Activated CD8-positive, alpha-beta memory T cell treated with anti-CD3 and anti-CD28 coated beads, Interleukin-2, amount 10 ng/mL, durations not matched to agents 7 days and 5 days (primary cell): Measurements from ENCODE around the gene PDZK1IP1. TPM values are rescaled to one million over a fixed set of nuclear protein-coding genes. Genes with fewer than 3 reads are reported as not detected.

Experiments used
- ATAC-seq: fragments of 150-1000 bp; cut with Tn5 transposase; one replicate; pipeline ENCODE4 v1.10.0; 2021; ENCODE audit warnings: moderate library complexity
- CTCF ChIA-PET: fragments of 350-600 bp; sonication (Branson Sonifier 250); formaldehyde crosslinking; loops from one replicate; lab custom pipeline; 2021; ENCODE audit warnings: antibody characterized with exemption; lab: Charles Lee
- DNase-seq: peaks from one replicate; pipeline ENCODE4 v3.0.0-alpha.2; 2020
- H3K27ac Mint-ChIP-seq: one replicate; pipeline ENCODE4 v1.8.0; 2021; ENCODE audit warnings: mild to moderate bottlenecking, mixed read lengths
- H3K27me3 Mint-ChIP-seq: one replicate; pipeline ENCODE4 v1.8.0; 2021; ENCODE audit warnings: mixed read lengths
- H3K36me3 Mint-ChIP-seq: one replicate; pipeline ENCODE4 v1.8.0; 2021; ENCODE audit warnings: mild to moderate bottlenecking, mixed read lengths
- H3K4me1 Mint-ChIP-seq: one replicate; pipeline ENCODE4 v1.8.0; 2021; ENCODE audit warnings: mixed read lengths
- H3K4me3 Mint-ChIP-seq: one replicate; pipeline ENCODE4 v1.8.0; 2021; ENCODE audit warnings: mild to moderate bottlenecking, moderate library complexity, mixed read lengths
- H3K9me3 Mint-ChIP-seq: one replicate; pipeline ENCODE4 v1.8.0; 2022; ENCODE audit warnings: low read depth, mixed read lengths
- total RNA-seq, 2 experiments: library from RNA; stranded (reverse); gene quantifications; one replicate each; pipeline ENCODE4 v1.2.3, GENCODE V29; 2021

Gene PDZK1IP1
- total RNA-seq, result not detected

GRCh38 chr1:47189844-47190508 lies at the start of gene PDZK1IP1:
TSS of gene PDZK1IP1 (minus strand) at chr1:47190036. CDS start at chr1:47189932, 104 bp downstream.
- H3K36me3 Mint-ChIP-seq, result no peaks in the 10 kb centered on the region
- H3K4me3 Mint-ChIP-seq, result no peak within 1 kb of the TSS
- CTCF ChIA-PET, result interaction anchor here (0.7 to 6.6 kb wide), 4 partner anchors 9 to 536 kb away, joined by 3 to 107 read pairs (median 30); no protein-coding TSS in a partner anchor
- H3K4me1 Mint-ChIP-seq, result no peaks in the 10 kb centered on the region
- no peaks in the 10 kb centered on the region for H3K9me3 Mint-ChIP-seq
- peak; percentile 36 for DNase-seq
- no peak for ATAC-seq
- H3K27ac Mint-ChIP-seq, result no peak within 1 kb of the TSS
- H3K27me3 Mint-ChIP-seq, result peaks cover 5% of the 10 kb centered on the region

DNA sequence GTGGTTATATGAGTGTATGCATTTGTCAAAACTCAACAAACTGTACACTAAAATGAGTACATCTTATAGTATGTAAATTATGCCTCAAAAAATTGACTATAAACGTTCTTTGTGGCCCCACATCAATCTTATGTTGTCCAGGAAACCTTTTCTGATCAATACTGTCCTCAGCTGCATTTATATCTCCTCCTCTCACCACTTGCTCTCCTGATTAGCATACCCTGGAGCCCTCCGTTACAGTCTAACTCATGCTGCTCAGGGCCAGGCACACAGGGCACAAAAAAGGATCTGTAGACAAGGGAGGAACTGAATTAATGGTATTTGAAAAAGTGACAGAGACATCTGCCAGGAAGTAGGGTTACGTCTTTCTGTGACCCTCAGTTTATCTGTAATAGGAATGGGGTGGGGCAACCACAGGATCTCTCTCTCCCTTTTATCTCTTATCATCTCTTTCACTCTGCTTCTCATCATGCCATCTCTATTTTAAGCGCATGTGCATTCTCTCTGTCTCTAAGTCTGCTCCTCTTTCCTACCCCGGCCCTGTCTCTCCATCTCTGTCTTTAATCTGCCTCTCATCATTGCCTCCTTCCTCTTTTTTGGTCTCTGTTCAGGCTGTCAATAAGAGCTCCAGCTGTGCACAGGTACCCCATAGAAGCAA lies 49.2 kb upstream of the PDZK1IP1 start:
- H3K9me3 Mint-ChIP-seq, result no peaks in the 10 kb centered on the region
- H3K4me3 Mint-ChIP-seq, result no peak overlapping the region
- H3K36me3 Mint-ChIP-seq, result no peaks in the 10 kb centered on the region
- ATAC-seq, result peak; percentile 33
- H3K27ac Mint-ChIP-seq, result no peak overlapping the region
- H3K4me1 Mint-ChIP-seq, result peaks cover 13% of the 10 kb centered on the region
- CTCF ChIA-PET, result interaction anchor here (0.6 to 1.8 kb wide), 4 partner anchors 22 to 199 kb away, joined by 4 to 5 read pairs (median 4); partner anchors contain the start of gene FOXD2
- H3K27me3 Mint-ChIP-seq, result peaks cover 61% of the 10 kb centered on the region
- DNase-seq, result no peak

DNA sequence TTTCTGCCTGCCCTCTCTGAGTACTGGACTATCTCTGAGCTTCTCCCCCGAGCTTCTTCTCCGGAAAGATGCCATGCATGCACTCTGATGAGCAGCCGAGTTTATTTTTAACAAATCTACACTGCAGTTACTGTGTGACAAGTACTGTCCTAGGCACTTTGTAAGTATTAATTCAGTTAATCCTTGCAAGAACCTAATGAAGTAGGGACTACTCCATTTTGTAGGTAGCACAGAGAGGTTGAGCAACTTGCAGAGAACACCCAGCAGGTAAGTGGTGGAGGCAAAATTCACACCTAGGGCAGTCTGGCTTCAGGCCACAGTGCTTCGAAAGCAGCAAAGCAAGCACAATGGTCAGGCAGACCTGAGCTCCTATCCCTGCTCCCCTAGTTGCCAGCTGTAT lies 46.0 kb upstream of the PDZK1IP1 start:
- no peaks in the 10 kb centered on the region for H3K9me3 Mint-ChIP-seq
- H3K27me3 Mint-ChIP-seq, result peaks cover 72% of the 10 kb centered on the region
- H3K4me3 Mint-ChIP-seq, result no peak overlapping the region
- DNase-seq (no peak), ATAC-seq (no peak)
- peaks cover 21% of the 10 kb centered on the region for H3K4me1 Mint-ChIP-seq
- no peak overlapping the region for H3K27ac Mint-ChIP-seq
- H3K36me3 Mint-ChIP-seq, result no peaks in the 10 kb centered on the region
- CTCF ChIA-PET, result interaction anchor here (1.2 to 2.5 kb wide), 3 partner anchors 9 to 201 kb away, joined by 4 to 9 read pairs (median 4); partner anchors contain the start of gene FOXD2

DNA sequence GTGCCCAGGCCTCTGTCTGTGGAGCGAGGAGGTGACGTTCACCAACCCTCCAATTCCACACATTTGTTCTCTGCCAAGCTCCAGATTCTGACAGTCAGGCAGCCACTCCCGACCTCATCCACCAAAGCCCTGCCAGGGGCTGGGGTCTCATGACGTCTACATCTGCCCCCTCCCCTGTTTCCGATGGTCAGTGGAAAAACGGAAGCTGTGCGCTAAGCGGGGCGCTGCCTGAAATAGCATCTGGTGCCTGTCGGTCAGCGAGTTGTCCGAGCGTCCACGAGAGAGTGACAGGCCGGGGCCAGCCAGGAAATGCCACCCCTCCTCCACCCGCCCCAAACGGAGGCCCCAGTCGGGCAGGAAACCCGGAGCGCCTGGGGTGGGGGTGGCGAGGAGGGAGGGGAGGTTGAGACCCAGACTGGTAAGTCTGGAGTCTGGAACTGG lies 45.4 kb upstream of the PDZK1IP1 start:
- peaks cover 23% of the 10 kb centered on the region for H3K4me1 Mint-ChIP-seq
- CTCF ChIA-PET, result interaction anchor here (1.2 to 1.3 kb wide), 2 partner anchors 8 to 202 kb away, joined by 4 read pairs; partner anchors contain the start of gene FOXD2
- peaks cover 78% of the 10 kb centered on the region for H3K27me3 Mint-ChIP-seq
- no peak overlapping the region for H3K4me3 Mint-ChIP-seq
- no peak for DNase-seq
- ATAC-seq, result no peak
- H3K27ac Mint-ChIP-seq, result no peak overlapping the region
- H3K36me3 Mint-ChIP-seq, result no peaks in the 10 kb centered on the region
- H3K9me3 Mint-ChIP-seq, result no peaks in the 10 kb centered on the region

- DNase-seq, result no peak
- CTCF ChIA-PET, result no interaction called here
- peaks cover 87% of the 10 kb centered on the region for H3K27me3 Mint-ChIP-seq
- H3K4me1 Mint-ChIP-seq, result peaks cover 15% of the 10 kb centered on the region
- H3K4me3 Mint-ChIP-seq, result no peak overlapping the region
- no peak for ATAC-seq
- no peaks in the 10 kb centered on the region for H3K36me3 Mint-ChIP-seq
- no peak overlapping the region for H3K27ac Mint-ChIP-seq
- H3K9me3 Mint-ChIP-seq, result no peaks in the 10 kb centered on the region
These were observed 43.4 kb upstream of the PDZK1IP1 start for GRCh38 chr1:47233186-47233585.

GRCh38 chr1:47232187-47232874 lies 42.5 kb upstream of the PDZK1IP1 start, which contains the start of gene TAL1:
TSS of gene TAL1 (minus strand) at chr1:47232225. CDS start at chr1:47225888, 6,337 bp downstream.
- peaks cover 90% of the 10 kb centered on the region for H3K27me3 Mint-ChIP-seq
- ATAC-seq, result peak; percentile 18
- no peaks in the 10 kb centered on the region for H3K9me3 Mint-ChIP-seq
- CTCF ChIA-PET, result no interaction called here
- no peak for DNase-seq
- peaks cover 15% of the 10 kb centered on the region for H3K4me1 Mint-ChIP-seq
- peak within 1 kb of the TSS; percentile 6 for H3K27ac Mint-ChIP-seq
- H3K36me3 Mint-ChIP-seq, result no peaks in the 10 kb centered on the region
- H3K4me3 Mint-ChIP-seq, result peak within 1 kb of the TSS; percentile 49

GRCh38 chr1:47231301-47232186 lies 41.7 kb upstream of the PDZK1IP1 start:
- peak; percentile 43 for ATAC-seq
- no peaks in the 10 kb centered on the region for H3K9me3 Mint-ChIP-seq
- peak overlapping the region; percentile 49 for H3K4me3 Mint-ChIP-seq
- H3K27me3 Mint-ChIP-seq, result peaks cover 94% of the 10 kb centered on the region
- no peaks in the 10 kb centered on the region for H3K36me3 Mint-ChIP-seq
- peaks cover 15% of the 10 kb centered on the region for H3K4me1 Mint-ChIP-seq
- DNase-seq, result no peak
- CTCF ChIA-PET, result no interaction called here
- H3K27ac Mint-ChIP-seq, result peak overlapping the region; percentile 6

DNA sequence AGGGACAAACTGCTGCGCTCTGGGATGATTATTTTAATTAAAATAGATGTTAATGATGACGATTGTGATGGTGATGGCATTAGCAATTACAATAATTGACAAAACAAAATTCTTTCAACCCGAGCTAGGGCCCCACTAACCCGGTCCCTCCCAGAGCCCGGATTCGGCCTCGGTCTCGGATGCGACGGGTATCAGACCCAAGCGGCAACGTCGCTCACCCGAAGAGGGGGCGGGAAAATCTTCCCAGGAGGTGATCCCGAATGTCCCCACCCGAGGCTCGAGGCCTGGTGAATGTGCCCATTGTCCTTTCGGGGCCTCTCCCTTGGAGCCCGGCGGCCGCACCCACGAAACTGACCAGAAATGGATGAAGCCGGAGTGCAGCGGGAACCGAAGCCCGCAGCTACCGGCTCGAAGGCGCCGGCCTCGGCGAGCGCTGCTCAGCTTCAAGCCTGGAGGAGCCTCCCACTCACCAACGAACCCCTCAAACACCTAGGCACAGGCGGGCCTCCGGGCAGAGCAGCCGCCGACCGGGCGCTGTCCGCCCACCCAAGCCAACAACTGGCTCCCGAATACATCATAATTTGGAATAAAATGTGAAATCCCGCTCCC lies 41.0 kb upstream of the PDZK1IP1 start:
- Mint-ChIP-seq H3K27ac (no peak overlapping the region), H3K4me1 (peaks cover 18% of the 10 kb centered on the region), H3K9me3 (no peaks in the 10 kb centered on the region), H3K27me3 (peaks cover 94% of the 10 kb centered on the region), H3K4me3 (no peak overlapping the region), H3K36me3 (no peaks in the 10 kb centered on the region)
- CTCF ChIA-PET, result no interaction called here
- ATAC-seq, result no peak
- no peak for DNase-seq

DNA sequence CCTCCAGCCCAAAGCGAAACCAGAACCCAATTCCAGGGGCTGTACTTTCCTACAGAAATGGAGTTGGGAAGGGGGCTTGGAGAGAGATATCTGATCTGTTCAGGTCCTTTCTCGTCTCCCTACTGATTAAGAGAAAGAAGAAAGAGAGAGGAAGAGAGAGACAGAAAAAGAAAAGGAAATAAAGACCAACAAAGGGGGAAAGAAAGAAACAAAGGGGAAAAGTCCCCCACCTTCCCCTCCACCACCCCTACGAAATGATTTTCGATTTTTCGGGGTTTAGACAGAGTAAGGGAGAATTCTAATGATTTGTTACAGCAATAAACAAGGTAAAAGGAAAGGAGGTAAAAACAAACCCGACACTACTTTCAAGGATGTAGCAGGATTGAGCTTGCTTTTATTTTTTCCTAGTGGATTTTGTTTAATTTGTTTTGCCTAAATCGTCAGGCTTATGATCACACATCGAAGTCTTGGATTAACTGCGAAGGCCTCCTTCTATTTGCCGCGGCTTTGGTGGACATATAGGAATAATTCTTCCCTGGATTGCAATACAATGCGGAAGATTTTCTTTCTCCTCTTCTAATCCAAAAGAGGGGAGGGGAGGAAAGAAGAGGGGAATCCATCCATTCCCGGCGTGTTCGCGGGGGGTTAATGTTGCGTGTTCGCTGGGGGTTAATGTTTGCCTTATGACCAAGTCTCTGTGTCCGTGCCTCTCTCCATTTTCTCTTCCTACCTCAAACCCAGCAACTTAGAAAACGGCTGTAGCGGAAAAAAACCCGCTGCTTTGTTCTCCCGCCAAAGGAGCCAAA lies 40.3 kb upstream of the PDZK1IP1 start:
- H3K27me3 Mint-ChIP-seq, result peaks cover 91% of the 10 kb centered on the region
- DNase-seq (no peak), ATAC-seq (no peak)
- no peaks in the 10 kb centered on the region for H3K36me3 Mint-ChIP-seq
- peak overlapping the region; percentile 37 for H3K27ac Mint-ChIP-seq
- no peak overlapping the region for H3K4me3 Mint-ChIP-seq
- peaks cover 16% of the 10 kb centered on the region for H3K4me1 Mint-ChIP-seq
- CTCF ChIA-PET, result interaction anchor here (0.9 kb wide), 1 partner anchor 37 kb away, joined by 3 read pairs; no protein-coding TSS in a partner anchor
- H3K9me3 Mint-ChIP-seq, result no peaks in the 10 kb centered on the region

- H3K36me3 Mint-ChIP-seq, result no peaks in the 10 kb centered on the region
- CTCF ChIA-PET, result interaction anchor here (0.9 kb wide), 1 partner anchor 36 kb away, joined by 3 read pairs; no protein-coding TSS in a partner anchor
- no peak overlapping the region for H3K27ac Mint-ChIP-seq
- no peak for ATAC-seq
- peaks cover 83% of the 10 kb centered on the region for H3K27me3 Mint-ChIP-seq
- H3K9me3 Mint-ChIP-seq, result no peaks in the 10 kb centered on the region
- no peak overlapping the region for H3K4me3 Mint-ChIP-seq
- peaks cover 16% of the 10 kb centered on the region for H3K4me1 Mint-ChIP-seq
- no peak for DNase-seq
These were observed 39.4 kb upstream of the PDZK1IP1 start for GRCh38 chr1:47229031-47229885.

GRCh38 chr1:47228644-47229030 lies 38.8 kb upstream of the PDZK1IP1 start:
- no peak for DNase-seq
- H3K4me3 Mint-ChIP-seq, result no peak overlapping the region
- ATAC-seq, result no peak
- no peaks in the 10 kb centered on the region for H3K9me3 Mint-ChIP-seq
- H3K4me1 Mint-ChIP-seq, result peaks cover 16% of the 10 kb centered on the region
- no peak overlapping the region for H3K27ac Mint-ChIP-seq
- peaks cover 76% of the 10 kb centered on the region for H3K27me3 Mint-ChIP-seq
- CTCF ChIA-PET, result interaction anchor here (0.9 kb wide), 1 partner anchor 482 kb away, joined by 3 read pairs; no protein-coding TSS in a partner anchor
- no peaks in the 10 kb centered on the region for H3K36me3 Mint-ChIP-seq
